Neural progenitor cell (in vitro differentiated cells): Measurements from ENCODE around the gene DENND2D.

ENCODE experiments used
- EZH2phosphoT487 ChIP-seq: fragments of 200-600 bp; sonication (generic); IDR thresholded peaks from 2 replicates; pipeline ENCODE4 v1.6.1; 2017; ENCODE audit warnings: antibody characterized with exemption
- TF ChIP-seq, protein P1 (sequence below): fragments of 200-600 bp; sonication (generic); IDR thresholded peaks from 2 replicates; pipeline ENCODE4 v1.5.1; 2017; ENCODE audit warnings: antibody characterized with exemption, mild to moderate bottlenecking

DNA sequence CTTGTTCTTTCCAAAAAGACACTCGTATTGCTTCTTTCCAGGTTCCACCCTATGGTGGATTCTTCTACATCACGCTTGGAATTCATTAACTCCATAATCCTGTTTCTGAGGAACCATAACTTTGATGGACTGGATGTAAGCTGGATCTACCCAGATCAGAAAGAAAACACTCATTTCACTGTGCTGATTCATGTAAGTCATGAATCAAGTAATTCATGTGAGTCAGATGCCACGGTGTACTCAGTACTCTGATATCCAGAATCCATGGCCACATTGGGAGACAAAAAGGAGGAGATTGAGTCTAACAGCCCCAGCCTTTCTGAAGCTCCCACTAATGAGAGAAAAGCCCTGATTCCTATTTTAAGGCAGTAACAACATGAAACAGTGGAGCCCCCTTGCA is 34.4 kb upstream of the DENND2D start:
- TF ChIP-seq, protein P1, sequence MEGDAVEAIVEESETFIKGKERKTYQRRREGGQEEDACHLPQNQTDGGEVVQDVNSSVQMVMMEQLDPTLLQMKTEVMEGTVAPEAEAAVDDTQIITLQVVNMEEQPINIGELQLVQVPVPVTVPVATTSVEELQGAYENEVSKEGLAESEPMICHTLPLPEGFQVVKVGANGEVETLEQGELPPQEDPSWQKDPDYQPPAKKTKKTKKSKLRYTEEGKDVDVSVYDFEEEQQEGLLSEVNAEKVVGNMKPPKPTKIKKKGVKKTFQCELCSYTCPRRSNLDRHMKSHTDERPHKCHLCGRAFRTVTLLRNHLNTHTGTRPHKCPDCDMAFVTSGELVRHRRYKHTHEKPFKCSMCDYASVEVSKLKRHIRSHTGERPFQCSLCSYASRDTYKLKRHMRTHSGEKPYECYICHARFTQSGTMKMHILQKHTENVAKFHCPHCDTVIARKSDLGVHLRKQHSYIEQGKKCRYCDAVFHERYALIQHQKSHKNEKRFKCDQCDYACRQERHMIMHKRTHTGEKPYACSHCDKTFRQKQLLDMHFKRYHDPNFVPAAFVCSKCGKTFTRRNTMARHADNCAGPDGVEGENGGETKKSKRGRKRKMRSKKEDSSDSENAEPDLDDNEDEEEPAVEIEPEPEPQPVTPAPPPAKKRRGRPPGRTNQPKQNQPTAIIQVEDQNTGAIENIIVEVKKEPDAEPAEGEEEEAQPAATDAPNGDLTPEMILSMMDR, result no peak
- TF ChIP-seq EZH2phosphoT487, result no peak
